ENCODE measurements around the gene HOXC11.

GRCh38 chr12:53980104-53980801, 7.3 kb downstream of the HOXC11 start:
- no peak for TF ChIP-seq CTCF (IDR thresholded peaks at IDR 0.05)
- TF ChIP-seq POLR2A (IDR thresholded peaks at IDR 0.05) = no peak
